GM12873 (cell line): ENCODE measurements around the gene HCN1.

Experiments
- TF ChIP-seq, protein P1 (sequence below): IDR thresholded peaks from 2 replicates; pipeline ENCODE4 v1.5.1; 2012; ENCODE audit warnings: low read depth, mild to moderate bottlenecking, moderate library complexity, low read length, control low read depth; ENCODE audit not compliant: insufficient read depth; ENCODE audit errors: missing control alignments

The HCN1 gene

DNA sequence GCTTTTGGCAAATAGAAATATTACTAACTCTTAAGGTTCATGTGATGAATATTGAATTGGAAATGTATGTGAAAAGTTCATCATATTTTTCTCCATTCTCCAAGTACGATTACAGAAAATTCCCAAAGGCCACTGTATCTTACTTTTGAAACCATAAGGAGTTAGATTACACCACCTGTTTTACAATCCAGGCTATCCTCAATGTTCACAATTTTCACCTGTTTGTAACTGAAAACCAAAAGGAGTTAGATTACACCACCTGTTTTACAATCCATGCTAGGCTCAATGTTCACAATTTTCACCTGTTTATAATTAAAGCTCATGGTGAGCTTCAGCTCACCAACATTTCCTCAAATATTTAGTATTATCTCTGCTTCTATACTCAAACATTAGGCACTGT is 188.0 kb downstream of the HCN1 start:
- TF ChIP-seq, protein P1, sequence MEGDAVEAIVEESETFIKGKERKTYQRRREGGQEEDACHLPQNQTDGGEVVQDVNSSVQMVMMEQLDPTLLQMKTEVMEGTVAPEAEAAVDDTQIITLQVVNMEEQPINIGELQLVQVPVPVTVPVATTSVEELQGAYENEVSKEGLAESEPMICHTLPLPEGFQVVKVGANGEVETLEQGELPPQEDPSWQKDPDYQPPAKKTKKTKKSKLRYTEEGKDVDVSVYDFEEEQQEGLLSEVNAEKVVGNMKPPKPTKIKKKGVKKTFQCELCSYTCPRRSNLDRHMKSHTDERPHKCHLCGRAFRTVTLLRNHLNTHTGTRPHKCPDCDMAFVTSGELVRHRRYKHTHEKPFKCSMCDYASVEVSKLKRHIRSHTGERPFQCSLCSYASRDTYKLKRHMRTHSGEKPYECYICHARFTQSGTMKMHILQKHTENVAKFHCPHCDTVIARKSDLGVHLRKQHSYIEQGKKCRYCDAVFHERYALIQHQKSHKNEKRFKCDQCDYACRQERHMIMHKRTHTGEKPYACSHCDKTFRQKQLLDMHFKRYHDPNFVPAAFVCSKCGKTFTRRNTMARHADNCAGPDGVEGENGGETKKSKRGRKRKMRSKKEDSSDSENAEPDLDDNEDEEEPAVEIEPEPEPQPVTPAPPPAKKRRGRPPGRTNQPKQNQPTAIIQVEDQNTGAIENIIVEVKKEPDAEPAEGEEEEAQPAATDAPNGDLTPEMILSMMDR: no peak

DNA sequence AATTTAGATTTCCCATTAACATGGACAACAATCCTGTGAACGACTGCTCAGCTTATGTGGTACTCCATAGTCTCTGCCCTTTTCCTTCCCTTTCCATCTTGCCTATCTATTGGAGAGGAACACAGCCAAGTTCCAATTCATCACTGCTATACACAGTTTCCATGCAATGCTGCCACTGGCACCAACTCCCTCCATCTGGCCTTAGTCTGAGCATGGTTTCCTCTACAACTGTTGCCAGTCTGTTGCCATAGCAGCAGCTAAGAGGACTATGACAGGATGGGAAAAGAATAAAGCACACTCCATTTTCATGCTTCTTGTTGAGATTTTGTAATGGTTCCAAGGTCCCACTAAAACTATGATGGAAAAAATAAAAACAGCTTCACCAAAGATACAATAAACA is 189.0 kb downstream of the HCN1 start:
- TF ChIP-seq, protein P1: no peak

DNA sequence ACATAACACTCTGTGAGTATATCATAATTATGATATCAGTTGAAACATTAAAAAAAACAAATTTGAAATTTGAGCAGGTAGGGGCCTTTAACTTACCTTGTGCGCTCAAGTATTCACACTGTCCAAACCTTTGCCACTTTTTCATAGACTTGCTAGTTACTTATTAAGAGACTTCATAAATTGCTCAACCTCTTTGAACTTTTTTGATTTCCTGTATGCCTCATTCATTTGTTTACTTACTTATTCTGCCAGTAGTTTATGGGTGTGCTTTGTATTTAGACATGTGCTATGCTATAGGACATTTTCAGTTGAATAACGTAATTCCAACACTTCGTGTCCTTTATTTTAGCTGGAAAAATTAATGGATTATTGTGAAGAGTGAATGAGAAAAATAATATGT is 204.8 kb downstream of the HCN1 start:
- TF ChIP-seq, protein P1: no peak

DNA sequence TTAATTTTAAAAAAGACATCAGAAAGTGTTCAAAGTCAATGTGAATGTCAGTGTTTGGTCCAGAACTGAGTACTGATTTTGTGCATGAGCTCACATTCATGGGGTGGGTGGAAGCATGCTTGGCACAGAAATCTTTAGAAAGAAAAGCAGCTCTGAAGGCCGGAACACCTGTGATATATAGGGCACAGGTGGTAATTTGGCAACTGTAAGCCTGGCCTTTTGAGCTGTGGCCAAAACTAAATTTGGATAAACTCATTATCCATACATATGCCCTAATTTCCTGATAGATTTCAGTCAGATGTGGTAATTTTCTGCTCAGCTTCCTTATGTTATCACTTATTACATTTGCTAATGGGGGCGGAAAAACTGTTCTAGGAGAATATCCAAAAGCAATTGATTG is 211.4 kb downstream of the HCN1 start:
- TF ChIP-seq, protein P1: no peak

- TF ChIP-seq, protein P1: no peak
These were observed 242.1 kb downstream of the HCN1 start for GRCh38 chr5:45454114-45454513.

DNA sequence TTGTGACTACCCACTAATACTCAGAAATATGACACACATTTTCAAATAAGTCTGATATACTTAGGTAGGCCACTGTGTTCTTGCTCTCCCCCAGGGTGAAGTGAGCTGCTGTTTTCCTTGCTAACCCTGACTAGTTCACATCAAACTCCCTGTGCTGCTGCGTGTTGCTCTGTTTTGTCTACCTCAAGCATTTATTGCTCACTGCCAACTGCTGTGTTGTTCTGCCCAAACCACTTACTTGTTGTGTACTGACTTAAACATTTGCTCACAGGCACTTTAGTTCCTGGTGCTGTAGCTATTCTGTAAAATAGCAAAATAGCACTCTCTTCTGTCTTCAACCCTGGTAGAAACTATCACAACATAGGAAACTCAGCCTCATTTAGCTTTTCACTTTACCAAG is 255.7 kb downstream of the HCN1 start:
- TF ChIP-seq, protein P1: no peak

- TF ChIP-seq, protein P1: no peak
These were observed 258.4 kb downstream of the HCN1 start for GRCh38 chr5:45437752-45438151.
